GM19240 (cell line): ENCODE data around the gene TMEM145.
"Not testable (repeated sequence)": the region's sequence is repeated elsewhere in the genome, so short reads cannot be mapped to it uniquely, and the experiment has no call there.

ENCODE experiments used
- DNase-seq: peaks from one replicate; pipeline ENCODE4 v3.0.0; 2011; ENCODE audit warnings: low spot score; ENCODE audit not compliant: insufficient read length

Gene TMEM145

GRCh38 chr19:42313096-42313839, at the start of gene TMEM145:
Gene TMEM145, plus strand, starts transcription at chr19:42313309. Its CDS starts 68 bp downstream, at chr19:42313377.
- no peak for DNase-seq

- DNase-seq, result not testable (repeated sequence)
Measured at GRCh38 chr19:42266105-42266504, 47.0 kb upstream of the TMEM145 start.

DNA sequence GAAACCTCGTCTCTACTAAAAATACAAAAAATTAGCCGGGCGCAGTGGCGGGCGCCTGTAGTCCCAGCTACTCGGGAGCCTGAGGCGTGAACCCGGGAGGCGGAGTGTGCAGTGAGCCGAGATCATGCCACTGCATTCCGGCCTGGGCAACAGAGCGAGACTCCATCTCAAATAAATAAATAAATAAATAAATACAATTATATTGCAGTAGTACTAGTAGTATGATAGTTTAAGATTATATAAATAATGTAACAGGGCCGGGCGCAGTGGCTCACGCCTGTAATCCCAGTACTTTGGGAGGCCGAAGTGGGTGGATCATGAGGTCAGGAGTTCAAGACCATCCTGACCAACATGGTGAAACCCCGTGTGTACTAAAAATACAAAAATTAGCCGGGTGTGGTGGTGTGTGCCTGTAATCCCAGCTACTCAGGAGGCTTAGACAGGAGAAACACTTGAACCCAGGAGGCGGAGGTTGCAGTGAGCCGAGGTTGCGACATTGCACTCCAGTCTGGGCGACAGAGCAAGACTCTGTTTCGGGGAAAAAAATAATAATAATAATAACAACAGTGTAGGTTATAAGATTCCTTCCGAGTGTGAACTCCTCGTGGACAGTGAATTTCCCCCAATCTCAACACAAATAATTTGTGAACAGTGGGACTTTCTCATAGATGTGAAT, 46.0 kb upstream of the TMEM145 start:
- not testable (repeated sequence) for DNase-seq

GRCh38 chr19:42267644-42268141, 45.4 kb upstream of the TMEM145 start:
- no peak for DNase-seq

DNA sequence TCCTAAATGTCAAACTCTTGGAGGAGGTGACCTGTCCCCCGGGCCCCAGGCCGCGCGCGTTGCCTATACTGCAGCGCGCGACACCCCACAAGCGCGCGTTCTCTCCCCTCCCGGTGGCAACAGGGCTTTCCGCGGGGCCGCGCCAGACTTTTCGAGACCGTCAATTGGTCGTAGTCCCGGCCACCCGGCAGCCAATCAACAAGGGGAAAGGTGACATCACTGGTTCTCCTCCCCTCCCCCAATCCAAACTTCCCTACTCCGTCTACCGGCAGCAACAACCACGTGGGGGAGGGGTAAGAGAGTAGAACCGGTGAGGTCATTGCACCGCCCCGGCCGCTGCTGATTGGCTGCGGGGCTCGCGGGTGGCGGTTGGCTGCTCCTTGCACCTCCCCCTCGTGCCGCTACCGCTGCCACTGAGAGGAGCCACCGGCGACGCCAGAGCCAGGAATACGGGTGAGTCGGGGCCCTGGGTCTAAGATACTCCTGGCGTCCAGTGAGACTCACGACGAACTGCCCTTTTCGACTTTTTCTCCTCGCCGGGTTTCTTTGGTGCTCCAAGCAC, 44.9 kb upstream of the TMEM145 start:
- DNase-seq, result peak; percentile 83

GRCh38 chr19:42268704-42269477, 44.2 kb upstream of the TMEM145 start, which contains the start of gene CIC:
Gene CIC, plus strand, starts transcription at chr19:42269252. Its CDS starts 2,532 bp downstream, at chr19:42271784.
- peak; percentile 99 for DNase-seq

DNA sequence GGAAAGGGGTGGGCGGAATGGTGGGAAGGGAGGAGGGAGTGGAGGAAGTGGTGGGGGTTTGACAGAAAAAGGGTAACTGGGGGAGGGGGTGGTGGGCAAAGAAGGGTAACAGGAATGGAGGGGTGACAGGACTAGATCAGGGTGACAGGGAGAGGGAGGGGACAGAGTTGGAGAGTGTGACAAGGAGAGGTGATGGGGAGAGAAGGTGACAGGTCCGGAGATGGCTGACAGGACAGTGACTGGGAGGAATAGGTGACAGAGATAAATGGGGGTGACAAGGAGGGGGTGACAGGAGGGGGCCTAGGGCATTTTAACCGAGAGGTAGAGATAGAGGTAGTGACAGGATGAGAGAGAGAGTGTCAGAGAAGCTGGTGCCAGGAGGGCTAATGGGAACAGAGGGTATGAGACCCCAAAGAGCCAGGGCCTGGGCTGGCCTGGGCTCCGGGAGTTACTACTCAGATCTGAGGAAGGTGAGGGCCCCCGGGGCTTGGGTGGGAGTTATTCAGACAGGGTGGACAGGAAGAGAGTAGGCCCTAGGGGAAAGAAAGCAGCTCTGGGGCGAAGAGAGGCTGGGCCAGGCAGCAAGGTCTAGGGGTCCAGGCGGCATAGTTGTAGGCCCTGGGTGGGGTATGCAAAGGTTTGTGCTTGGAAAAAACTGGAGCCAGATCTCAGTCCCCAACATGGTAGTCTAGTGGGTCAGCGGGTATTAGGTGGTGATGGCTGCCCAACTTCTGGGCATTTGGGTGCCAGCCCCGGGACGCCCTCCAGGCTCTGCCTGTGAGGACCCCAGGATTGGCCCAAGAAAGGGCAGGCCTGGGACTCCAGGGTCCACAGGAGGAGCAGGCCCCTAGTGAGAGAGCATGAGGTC, 43.4 kb upstream of the TMEM145 start:
- no peak for DNase-seq

- peak; percentile 58 for DNase-seq
Measured at GRCh38 chr19:42270346-42271044, 42.6 kb upstream of the TMEM145 start.

- no peak for DNase-seq
Measured at GRCh38 chr19:42271045-42271419, 42.1 kb upstream of the TMEM145 start.

- no peak for DNase-seq
Measured at GRCh38 chr19:42271861-42272534, 41.1 kb upstream of the TMEM145 start.

DNA sequence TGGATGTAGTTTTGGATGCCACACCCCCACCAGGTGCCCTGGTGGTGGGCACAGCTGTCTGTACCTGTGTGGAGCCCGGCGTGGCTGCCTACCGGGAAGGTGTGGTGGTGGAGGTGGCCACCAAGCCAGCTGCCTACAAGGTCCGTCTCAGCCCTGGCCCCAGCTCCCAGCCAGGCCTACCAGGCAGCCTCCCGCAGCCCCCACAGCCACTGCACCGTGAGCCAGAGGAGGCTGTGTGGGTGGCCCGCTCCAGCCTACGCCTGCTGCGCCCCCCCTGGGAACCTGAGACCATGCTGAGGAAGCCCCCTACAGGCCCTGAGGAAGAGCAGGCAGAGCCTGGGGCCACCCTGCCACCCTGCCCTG, 40.6 kb upstream of the TMEM145 start:
- no peak for DNase-seq

GRCh38 chr19:42272989-42273406, 40.1 kb upstream of the TMEM145 start:
- DNase-seq, result no peak

- DNase-seq, result no peak
Measured at GRCh38 chr19:42273407-42274064, 39.6 kb upstream of the TMEM145 start.

- no peak for DNase-seq
Measured at GRCh38 chr19:42274065-42274682, 38.9 kb upstream of the TMEM145 start.

DNA sequence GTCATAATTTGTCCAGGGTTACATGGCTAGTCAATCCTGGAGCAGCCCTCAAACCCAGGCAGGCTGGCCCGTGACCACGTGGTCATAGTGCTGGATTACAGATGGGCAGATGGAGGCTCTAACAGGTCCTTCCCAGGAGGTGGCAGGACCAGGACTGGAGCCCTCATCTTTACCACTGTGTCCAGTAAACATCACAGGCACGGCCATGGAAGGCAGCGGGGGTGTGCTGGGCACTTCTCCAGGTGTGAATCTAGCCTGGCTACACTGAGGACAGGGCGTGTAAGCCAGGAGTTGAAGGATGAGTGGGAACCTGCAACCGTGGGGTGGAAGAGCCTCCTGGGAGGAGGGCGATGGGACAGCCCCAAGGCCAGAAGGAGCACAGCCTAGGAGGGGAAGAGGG, 38.0 kb upstream of the TMEM145 start:
- DNase-seq, result no peak

DNA sequence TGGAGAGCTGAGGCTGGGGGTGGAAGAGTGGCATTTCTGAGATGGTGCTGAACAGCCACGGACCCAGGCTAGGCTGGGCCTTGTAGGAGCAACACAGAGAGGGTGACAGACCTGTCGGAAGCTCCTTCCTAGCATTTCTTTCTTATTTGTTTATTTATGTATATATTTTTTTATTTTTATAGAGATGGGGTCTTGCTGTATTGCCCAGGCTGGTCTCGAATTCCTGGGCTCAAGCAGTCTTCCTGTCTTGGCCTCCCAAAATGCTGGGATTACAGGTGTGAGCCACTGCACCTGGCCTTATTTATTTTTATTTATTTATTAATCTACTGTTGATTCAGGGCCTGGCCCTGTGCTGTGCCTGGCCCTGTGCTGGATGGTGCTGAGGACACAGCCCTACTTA, 37.6 kb upstream of the TMEM145 start:
- no peak for DNase-seq

DNA sequence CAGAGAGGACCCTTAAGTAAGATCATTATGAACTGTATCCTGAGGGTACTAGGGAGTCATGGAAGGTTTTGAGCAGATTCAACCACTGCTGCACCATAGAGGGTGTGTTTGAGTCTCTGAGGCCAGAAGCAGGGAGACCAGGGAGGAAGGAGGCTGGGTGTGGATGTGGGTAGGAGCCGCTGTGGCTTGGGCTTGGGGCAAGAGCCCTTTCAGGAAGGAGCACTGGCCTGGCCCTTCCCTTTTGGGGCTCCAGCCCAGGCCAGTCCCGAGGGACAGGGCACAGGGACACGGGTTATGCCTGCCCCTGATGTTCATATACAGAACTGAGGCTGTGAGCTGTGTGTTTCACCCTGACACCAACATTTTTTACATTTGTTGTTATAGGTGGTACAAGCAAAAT, 36.8 kb upstream of the TMEM145 start:
- no peak for DNase-seq

GRCh38 chr19:42276821-42277220, 36.3 kb upstream of the TMEM145 start:
- no peak for DNase-seq
